HG03571 (cell line): ENCODE results near the gene MRPS35.
"Not testable (repeated sequence)": the region's sequence is repeated elsewhere in the genome, so short reads cannot be mapped to it uniquely, and the experiment has no call there.

Experiments
- ATAC-seq: cut with Tn5 transposase; IDR thresholded peaks from one replicate; pipeline ENCODE4 v1.9.1; 2021; ENCODE audit not compliant: unreplicated experiment

MRPS35 gene

DNA sequence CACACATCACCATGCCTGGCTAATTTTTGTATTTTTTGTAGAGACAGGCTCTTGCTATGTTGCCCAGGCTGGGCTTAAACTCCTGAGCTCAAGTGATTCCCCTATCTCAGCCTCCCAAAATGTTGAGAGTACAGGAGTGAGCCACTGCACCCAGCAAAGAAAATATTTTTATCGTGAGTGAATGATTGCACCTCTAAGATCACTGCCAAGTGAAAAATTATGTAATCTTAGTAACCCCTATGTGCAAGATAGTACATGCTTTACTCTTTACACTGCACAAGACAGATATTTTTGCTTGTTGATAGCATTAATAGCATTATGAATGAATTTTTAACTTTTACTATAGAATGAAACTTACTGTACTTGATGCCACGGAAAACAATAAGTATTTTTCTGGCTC, 3.4 kb upstream of the MRPS35 start:
- no peak for ATAC-seq

DNA sequence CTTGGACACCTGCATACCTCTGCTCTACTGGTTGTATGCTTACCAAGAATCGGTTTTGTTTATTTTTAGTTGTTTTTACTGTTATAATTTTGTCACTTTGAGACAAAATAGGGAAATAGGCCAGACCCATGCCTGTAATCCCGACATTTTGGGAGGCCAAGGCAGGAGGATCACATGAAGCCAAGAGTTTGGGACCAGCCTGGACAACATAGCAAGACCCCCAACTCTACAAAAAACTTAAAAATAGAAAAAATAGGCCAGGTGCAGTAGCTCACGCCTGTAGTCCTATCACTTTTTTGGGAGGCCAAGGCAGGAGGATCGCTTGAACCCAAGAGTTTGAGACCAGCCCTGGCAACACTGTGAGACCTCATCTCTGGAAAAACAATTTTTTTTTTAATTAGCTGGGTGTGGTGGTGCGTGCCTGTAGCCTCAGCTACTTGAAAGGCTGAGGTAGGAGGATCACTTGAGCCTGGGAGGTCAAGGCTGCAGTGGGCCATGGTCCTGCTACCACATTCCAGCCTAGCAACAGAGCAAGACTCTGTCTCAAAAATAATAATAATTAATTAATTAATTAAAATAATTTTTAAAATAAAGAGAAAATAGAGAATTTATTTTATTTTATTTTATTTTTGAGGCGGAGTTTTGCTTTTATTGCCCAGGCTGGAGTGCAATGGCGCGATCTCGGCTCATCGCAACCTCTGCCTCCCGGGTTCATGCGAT, 1.3 kb upstream of the MRPS35 start:
- ATAC-seq, result no peak

DNA sequence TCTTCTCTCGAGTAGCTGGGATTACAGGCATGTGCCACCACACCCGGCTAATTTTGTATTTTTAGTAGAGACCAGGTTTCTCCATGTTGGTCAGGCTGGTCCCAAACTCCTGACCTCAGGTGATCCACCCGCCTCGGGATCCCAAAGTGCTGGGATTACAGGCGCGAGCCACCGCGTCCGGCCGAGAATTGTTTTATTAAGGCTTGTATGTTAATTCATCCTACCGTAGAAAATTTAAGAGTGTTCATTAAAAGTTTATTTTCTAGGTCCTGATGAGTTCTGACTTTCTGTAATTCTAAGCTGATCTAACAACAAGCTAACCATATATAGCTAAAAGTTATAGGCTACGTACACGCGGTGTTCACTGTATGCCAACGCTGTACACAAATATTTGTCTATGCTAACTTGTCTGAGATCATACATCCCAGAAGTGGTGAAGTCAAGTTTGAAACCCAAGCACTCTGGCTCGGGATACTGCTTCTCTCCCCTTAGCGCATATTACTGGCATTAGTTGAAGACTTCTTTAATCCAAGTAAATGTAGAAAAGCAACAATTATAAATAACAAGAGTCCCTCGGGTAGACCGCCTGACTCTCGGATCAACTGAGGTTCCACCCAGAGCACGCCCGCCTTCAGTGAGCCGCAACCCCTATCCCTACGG, 570 bp upstream of the MRPS35 start:
- ATAC-seq, result peak; percentile 31

DNA sequence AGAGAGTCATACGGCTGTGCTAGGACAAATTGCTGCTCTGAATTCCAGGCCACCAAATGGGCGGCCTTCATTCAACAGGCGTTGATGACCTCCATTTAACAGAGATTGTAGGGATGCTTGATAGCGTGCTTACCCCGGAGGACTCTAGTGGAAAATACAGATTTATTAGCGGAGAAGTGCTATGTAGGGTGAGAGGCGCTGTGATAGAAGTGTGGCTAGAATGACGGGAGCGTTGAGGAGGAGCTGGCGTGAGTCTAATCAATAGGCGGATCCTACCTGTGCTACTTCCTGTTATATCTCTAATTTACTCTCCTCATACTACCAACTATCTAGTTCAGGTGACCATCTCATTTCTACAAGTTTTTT, 668 bp downstream of the MRPS35 start:
- no peak for ATAC-seq

DNA sequence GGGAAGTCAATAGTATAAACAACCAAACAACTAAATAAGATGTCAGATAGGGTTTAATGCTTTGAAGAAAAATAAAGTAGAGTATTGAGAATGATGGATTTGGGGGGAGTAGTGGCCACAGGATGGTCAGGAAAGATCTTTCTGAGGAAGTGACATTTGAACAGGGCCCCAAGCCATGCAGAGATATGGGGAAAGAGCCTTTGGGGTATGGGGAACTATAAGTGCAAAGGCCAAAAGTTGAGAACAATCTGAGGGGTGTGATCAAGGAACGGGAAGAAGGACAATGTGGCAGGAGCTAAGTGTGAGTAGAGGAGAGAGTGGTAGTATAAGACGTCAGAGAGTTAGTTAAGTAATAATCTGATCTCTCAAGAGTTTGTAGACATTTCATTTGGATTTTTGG, 1.3 kb downstream of the MRPS35 start:
- no peak for ATAC-seq

DNA sequence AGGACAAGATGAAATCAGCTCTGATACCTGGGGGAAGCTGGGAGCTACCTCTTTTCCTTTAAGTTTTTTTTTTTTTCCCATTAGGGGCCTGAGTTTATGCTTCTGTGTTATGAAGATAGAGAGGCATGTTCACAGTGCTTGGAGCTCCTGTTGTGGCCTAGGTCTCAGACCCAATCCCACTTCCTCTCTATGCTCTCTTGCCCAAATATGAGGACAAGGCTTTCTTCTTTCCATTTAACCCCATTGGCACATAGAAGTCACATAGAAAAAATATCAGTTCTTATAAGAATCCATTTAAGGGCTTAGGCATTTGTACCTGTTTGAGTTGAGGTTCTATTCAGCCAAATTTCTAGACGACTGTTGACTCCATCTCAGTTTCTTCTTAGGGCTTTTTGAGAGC, 12.6 kb downstream of the MRPS35 start:
- ATAC-seq, result no peak

DNA sequence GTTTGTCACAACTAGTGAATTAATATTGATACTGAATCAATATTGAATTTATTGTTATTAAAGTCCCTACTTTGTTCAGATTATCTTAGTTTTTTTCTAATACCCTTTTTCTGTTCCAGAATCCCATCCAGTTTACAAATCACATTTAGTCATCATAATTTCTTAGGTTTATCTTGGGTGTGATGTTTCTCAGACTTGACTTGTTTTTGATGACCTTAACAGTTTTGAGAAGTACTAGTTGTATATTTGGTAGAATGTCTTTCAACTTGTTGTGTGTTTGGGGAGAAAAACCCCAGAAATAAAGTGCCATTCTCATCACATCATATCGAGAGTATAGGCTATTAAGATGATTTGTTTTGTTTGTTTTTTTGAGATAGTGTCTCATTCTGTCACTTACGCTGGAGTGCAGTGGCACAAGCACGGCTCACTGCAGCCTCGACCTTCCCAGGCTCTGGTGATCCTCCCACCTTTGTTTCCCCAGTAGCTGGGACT, 19.5 kb downstream of the MRPS35 start:
- no peak for ATAC-seq

DNA sequence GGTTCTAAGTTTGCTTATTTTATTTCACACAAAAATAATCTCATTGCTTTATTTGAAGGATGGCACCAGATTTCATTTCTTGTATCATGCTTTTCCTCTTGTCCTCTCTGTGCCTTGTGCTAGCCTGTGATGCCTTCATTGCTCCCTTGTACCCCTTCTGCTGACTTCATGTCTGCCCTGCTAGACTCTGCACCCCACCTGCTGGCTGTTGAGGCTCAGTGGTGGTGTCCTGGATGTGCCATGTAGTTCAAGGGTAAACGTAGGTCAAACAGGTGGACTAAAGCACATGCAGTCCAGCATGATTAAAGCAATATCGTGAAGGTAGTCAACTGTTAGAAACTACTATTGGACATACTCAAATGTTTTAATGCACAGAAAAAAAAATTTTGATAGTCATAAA, 21.6 kb downstream of the MRPS35 start:
- no peak for ATAC-seq

DNA sequence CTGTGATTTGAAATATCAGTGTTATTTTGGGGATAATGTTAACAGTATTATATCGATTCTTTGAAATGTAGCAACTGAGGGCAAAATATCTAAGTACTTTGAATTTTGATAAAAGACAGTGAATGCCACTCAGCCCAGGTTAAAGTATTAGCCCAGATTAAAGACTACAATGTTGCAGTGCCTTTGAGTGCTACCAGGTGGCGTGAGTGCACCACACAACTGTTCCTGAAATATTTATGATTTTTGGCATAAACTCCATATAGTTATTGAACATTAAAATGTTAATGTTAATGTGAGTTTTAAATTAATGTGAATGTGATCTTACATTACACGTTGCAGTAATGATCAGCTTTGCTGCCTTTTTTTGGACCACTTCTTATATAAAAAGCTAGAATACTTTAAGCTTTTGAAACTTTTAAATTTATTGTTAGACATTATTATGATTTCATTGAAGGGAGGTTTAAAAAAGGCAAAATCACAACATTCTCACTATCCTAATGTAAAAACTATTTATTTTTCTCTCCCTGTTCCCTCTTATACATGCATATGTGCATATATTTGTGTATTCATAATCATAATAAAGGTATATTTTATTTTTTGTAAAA, 22.5 kb downstream of the MRPS35 start:
- peak; percentile 73 for ATAC-seq

DNA sequence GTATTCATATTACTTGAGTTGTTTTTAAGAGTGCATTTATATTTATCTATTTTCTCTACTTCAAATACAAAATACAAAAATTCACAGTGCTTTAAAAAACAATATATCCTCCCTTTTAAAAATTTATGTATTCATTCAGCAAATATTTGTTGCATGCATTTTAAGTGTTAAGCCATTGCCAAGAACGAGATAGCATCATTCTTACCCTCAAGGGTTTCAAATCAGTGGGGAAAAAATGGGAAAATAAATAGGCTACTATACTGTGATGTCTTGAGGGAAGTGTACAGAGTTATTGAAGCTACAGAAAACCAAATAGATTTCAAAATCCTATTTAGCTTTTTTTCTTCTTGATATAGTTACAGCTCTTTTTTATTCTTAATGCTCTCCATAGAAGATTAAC, 23.2 kb downstream of the MRPS35 start:
- no peak for ATAC-seq

DNA sequence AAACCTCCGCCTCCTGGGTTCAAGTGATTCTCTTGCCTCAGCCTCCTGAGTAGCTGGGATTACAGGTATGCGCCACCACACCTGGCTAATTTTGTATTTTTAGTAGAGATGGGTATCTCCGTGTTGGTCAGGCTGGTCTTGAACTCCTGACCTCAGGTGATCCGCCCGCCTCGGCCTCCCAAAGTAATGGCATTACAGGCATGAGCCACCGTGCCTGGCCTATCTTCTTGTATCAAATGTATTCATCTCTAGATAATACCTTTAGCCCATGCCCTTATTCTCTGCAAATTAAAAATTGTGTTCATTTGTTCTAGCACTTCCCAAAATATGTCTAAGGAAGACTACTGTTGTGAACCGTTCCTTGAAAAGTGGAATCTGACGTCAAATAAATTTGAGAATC, 23.7 kb downstream of the MRPS35 start:
- ATAC-seq, result not testable (repeated sequence)

DNA sequence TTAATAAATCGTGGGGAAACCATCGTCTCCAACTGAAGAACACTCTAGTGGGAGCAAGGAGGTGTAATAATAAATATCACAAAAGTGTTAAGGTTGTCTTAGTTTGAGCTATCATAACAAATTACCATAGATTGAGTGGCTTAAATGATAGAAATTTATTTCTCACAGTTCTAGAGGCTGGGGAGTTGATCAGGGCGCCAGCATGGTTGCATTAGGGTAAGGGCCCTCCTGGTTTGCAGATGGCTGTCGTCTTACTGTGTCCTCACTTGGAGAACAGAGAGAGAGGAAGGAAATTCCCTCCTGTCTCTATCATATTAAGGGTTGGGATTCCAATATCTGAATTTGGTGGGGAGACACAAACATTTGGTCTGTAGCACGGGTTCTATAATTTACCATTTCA, 33.0 kb downstream of the MRPS35 start:
- ATAC-seq, result no peak

DNA sequence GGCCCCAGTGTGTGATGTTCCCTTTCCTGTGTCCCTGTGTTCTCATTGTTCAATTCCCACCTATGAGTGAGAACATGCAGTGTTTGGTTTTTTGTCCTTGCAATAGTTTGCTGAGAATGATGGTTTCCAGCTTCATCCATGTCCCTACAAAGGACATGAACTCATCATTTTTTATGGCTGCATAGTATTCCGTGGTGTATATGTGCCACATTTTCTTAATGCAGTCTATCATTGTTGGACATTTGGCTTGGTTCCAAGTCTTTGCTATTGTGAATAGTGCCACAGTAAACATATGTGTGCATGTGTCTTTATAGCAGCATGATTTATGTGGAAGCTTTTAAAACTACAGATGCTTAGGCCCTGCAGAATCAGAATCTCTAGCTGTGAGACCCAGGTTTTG, 35.1 kb downstream of the MRPS35 start:
- ATAC-seq, result not testable (repeated sequence)

DNA sequence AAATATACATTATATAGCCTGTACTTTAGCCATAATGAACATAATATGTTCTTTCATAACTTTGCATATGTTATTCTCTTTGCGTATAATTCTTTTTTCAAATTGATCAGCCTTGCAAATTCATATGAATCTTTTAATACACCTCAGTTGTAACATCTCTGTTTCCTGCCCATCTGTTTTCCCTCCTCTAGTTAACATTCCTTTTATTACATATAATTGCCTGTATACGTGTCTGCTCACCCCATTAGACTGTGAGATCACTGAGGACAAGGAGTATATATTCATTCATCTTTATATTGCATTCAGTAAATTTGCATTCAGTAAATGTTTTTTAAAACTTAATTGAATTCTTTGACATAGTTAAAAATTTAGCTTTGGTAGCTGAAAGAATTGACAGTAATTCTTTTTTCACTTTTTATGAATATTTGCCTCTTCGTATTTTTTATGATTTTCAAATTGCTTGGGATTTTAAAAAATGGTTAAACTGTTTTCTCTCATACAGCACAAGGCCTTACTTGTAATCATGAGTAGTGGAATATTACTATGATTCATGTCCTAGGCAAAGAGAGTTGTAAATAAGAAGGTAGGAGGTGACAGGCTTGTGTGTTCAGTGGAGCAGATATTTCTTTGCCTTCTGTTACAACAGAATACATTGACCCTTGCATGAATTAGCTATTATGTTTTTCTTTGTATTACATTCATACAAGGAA, 36.6 kb downstream of the MRPS35 start:
- ATAC-seq, result no peak

DNA sequence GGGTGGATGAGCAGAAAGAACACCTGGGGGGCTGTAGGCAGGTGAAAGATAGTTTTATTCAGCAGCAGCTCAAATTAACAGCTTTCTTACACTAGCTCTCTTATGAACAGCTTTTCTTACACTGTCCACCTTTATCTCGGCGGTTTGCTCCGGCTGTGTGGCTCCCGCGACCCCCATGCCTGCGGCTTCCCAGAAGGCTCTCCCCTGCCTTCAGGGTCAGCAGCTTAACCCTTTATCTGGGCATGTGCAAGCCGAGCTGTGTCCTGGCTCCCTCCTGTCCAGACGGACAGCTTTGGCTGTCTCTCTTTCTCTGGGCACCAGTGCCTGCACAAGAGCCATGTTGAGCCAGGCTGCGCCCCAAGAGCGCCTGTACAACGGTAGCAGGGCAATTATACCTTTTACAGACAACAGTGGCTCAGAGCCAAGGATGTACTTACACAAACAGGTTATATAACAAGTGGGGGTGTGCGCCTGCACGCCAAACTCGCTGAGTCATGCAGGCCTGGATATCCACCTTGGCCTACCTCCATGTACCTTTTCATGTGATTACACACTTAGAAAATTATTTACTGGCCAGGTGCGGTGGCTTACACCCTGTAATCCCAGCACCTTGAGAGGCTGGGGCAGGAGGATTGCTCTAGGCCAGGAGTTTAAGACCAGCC, 40.9 kb downstream of the MRPS35 start:
- no peak for ATAC-seq

DNA sequence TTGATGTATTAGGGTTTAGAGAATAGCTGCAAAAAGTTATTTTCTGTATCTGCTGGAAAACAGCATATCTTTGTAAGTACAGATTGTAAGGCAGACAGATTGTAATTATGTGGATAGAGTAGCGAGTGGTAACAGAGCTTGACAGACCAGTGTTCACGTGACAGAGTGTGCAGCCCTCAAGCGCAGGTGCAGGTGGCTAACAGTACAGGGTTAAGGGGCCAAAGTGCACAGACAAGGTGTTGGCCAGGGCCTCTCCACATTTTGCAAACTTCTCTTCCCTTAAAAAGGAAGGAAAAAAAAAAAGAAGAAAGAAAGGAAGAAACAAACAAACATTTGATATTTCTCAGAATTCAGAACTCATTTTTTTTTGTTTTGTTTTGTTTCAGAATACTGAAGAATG, 44.2 kb downstream of the MRPS35 start:
- ATAC-seq, result no peak

DNA sequence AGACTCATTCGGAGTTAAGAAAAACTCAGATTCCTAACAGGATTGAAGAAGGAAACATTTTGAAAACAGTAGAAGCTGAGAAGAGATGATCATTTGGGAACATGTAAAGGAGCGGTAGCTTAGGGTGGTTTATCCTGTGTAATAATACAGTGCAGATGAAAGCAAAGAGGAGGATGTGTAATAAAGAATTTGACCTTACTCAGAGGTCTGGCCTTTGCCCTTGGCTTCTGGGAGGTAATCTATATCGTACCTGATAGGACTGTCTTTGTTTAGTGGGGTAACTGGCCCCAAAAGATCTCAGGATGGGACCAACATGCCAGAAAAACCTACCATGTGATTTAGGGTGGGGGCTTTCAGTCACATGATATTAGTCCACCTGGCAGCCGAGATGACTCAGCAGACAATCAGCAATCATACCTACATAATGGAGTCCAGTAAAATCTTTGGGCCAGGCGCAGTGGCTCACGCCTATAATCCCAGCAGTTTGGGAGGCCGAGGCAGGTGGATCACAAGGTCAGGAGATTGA, 46.1 kb downstream of the MRPS35 start:
- no peak for ATAC-seq

DNA sequence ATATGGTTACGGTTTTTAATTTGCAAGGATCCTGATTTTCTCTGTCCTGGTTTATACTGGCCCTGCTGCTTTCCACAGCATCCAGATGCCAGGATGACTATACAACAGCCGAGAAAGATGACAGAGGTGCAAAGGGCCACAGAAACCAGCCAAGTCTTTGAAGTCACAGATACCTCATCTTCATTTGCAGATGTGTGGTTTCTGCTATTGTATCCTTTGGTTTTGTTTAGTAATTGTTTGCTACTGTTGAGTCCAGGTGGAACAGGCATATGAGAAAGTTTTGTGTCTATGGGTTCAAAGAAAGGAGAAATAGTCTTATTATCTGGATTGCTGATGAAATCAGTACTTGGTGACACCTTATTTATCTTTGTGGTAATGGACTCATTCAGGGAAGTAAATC, 52.1 kb downstream of the MRPS35 start:
- no peak for ATAC-seq

DNA sequence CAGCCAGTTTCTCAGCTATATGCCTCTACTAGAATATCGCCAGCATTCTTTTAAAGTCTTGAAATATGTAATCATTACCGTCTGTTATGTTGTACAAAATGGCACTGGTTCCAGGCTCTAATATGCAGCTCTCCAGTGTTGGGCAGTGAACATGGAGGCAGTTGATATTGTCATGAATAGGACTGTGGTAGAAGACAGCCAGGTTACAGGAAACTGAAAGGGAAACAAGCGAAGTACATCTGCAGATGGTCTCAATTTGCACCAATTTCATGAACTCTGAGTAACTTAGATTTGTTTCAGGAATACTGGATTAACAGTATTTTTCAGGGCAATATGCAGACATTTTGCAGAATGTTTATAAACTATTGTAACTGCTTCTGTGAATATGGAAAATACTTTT, 56.0 kb downstream of the MRPS35 start:
- no peak for ATAC-seq

DNA sequence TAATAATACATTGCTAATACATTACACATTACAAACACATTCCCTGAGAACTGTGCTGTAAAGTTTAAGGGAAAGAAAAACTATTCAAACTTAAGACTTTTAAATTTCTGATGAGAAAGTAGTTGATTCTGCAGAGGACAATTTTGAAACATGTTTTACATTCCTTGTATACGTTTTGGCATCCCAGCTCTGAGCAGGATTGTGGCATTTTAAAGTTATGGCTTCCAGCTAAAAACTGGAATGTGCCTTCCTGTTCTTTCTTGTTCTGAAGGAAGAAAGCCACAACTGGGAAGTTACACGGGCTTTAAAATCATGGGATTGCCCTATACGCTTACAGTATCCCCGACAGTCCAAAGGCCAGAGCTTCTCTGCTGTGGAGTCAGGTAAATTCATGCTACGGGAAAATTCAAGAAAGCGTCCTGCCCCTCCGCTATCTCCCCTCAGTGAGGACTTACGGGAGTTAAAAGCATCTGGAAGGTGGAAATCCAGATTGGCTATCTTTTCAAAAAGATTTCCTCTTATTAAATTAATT, 58.6 kb downstream of the MRPS35 start:
- ATAC-seq, result no peak
